DND-41 (cell line): ENCODE data around the gene DCAF15.

ENCODE experiments used
- ATAC-seq: fragments of 200-7000 bp; cut with Tn5 transposase; 3 replicates; pipeline ENCODE4 v1.9.1; 2021; ENCODE audit warnings: low read depth; ENCODE audit not compliant: insufficient read depth
- DNase-seq: peaks from one replicate; pipeline ENCODE4 v3.0.0-alpha.2; 2020
- H2AFZ ChIP-seq: 2 replicates; pipeline ENCODE4 v1.6.0; 2012; ENCODE audit warnings: low read depth, low read length
- H3K27ac ChIP-seq: 2 replicates; pipeline ENCODE4 v1.5.1; 2012; ENCODE audit warnings: low read length, inconsistent platforms
- H3K27me3 ChIP-seq: fragments of 200-600 bp; sonication (generic); 2 replicates; pipeline ENCODE4 v1.6.0; 2012; ENCODE audit warnings: low read length, mild to moderate bottlenecking, inconsistent platforms; ENCODE audit not compliant: insufficient read depth, poor library complexity
- H3K36me3 ChIP-seq: 2 replicates; pipeline ENCODE4 v1.5.1; 2012; ENCODE audit warnings: low read length, inconsistent platforms; ENCODE audit not compliant: insufficient read depth
- H3K4me1 ChIP-seq: 2 replicates; pipeline ENCODE4 v1.5.1; 2012; ENCODE audit warnings: mild to moderate bottlenecking, low read length; ENCODE audit not compliant: insufficient read depth
- H3K4me2 ChIP-seq: 2 replicates; pipeline ENCODE4 v1.6.0; 2012; ENCODE audit warnings: mild to moderate bottlenecking, moderate library complexity, low read length, inconsistent platforms; ENCODE audit not compliant: insufficient read depth
- H3K4me3 ChIP-seq, 2 experiments: fragments of 200-600 bp in 1 of 2; shearing (Covaris generic) in 1 of 2; 2 replicates each; pipeline ENCODE4 v1.5.1; 2012 to 2016; ENCODE audit warnings: inconsistent platforms in 2 of 2, low read length in 2 of 2, mild to moderate bottlenecking in 2 of 2, low read depth in 1 of 2, moderate library complexity in 1 of 2
- H3K79me2 ChIP-seq: 2 replicates; pipeline ENCODE4 v1.6.0; 2012; ENCODE audit warnings: low read length, inconsistent platforms; ENCODE audit not compliant: insufficient read depth
- H3K9ac ChIP-seq: 2 replicates; pipeline ENCODE4 v1.6.0; 2012; ENCODE audit warnings: low read depth, mild to moderate bottlenecking, inconsistent platforms, low read length, moderate library complexity
- H3K9me3 ChIP-seq: 2 replicates; pipeline ENCODE4 v1.5.1; 2012; ENCODE audit warnings: low read length, moderate library complexity, mild to moderate bottlenecking, inconsistent platforms; ENCODE audit not compliant: insufficient read depth, severe bottlenecking
- H4K20me1 ChIP-seq: 2 replicates; pipeline ENCODE4 v1.6.0; 2012; ENCODE audit warnings: low read length; ENCODE audit not compliant: insufficient read depth
- CTCF ChIP-seq: IDR thresholded peaks from 2 replicates; pipeline ENCODE4 v1.5.1; 2012; ENCODE audit warnings: borderline replicate concordance, low read length, moderate library complexity, mild to moderate bottlenecking; ENCODE audit not compliant: poor library complexity, severe bottlenecking; ENCODE audit errors: extremely low read depth
- EZH2 ChIP-seq: IDR thresholded peaks from 3 replicates; pipeline ENCODE4 v1.6.1; 2012; ENCODE audit warnings: borderline replicate concordance, low read depth, mild to moderate bottlenecking, moderate library complexity, low read length, inconsistent platforms; ENCODE audit not compliant: severe bottlenecking

Gene DCAF15

DNA sequence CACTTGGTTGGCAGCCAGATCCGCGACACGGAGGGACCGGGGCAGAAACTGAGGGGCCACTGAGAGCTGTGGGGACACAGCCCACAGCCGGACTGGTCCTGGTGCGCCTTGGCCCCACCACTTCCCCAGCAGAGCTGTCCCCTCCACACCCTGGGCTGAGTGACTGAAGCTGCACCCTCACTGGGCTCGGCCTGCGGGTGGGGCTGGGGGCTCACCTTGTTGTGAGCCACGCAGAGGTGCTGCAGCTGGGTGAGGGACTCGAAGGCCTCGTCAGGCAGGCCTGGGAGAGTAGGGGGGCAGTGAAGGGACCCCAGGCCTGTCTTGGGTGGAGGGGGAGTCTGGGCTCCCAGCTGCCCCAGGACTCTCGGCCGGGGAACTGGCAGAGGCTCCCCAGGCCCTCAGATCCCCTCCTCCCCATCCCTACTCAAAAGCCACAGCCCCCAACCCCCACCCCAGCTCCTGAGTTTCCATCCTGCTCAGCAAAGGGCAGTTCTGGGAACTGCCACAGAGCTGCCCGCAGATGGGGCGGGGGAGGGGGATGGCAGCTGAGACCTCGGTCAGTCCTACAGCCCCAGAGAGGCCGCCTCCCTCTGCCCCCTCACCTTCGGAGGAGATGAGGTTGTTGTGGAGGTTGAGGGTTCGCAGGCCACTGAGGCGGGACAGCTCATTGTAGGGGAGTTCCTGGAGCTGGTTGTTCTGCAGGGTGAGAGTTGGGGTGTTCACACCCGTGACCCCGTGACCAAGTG, 16.4 kb upstream of the DCAF15 start:
- ATAC-seq (no peak), DNase-seq (no peak)
- Histone ChIP-seq H3K27me3 (no peaks in the 10 kb centered on the region), H3K79me2 (no peaks in the 10 kb centered on the region), H4K20me1 (no peaks in the 10 kb centered on the region), H2AFZ (no peak overlapping the region), H3K27ac (no peak overlapping the region), H3K36me3 (peaks cover 7% of the 10 kb centered on the region), H3K9ac (no peak overlapping the region), H3K4me3 (no peak overlapping the region), H3K4me1 (no peaks in the 10 kb centered on the region), H3K4me2 (no peak overlapping the region), H3K9me3 (no peaks in the 10 kb centered on the region)
- TF ChIP-seq EZH2: no peak
- TF ChIP-seq CTCF: no peak

- Histone ChIP-seq H3K79me2 (no peaks in the 10 kb centered on the region), H3K4me1 (no peaks in the 10 kb centered on the region), H3K27ac (no peak overlapping the region), H3K9ac (no peak overlapping the region), H3K36me3 (no peaks in the 10 kb centered on the region), H2AFZ (no peak overlapping the region), H3K4me2 (no peak overlapping the region), H3K4me3 (no peak overlapping the region), H4K20me1 (no peaks in the 10 kb centered on the region), H3K9me3 (no peaks in the 10 kb centered on the region), H3K27me3 (no peaks in the 10 kb centered on the region)
- TF ChIP-seq CTCF (no peak), EZH2 (no peak)
- no peak for ATAC-seq
- no peak for DNase-seq
Observed at GRCh38 chr19:13937479-13938300, 14.6 kb upstream of the DCAF15 start.

DNA sequence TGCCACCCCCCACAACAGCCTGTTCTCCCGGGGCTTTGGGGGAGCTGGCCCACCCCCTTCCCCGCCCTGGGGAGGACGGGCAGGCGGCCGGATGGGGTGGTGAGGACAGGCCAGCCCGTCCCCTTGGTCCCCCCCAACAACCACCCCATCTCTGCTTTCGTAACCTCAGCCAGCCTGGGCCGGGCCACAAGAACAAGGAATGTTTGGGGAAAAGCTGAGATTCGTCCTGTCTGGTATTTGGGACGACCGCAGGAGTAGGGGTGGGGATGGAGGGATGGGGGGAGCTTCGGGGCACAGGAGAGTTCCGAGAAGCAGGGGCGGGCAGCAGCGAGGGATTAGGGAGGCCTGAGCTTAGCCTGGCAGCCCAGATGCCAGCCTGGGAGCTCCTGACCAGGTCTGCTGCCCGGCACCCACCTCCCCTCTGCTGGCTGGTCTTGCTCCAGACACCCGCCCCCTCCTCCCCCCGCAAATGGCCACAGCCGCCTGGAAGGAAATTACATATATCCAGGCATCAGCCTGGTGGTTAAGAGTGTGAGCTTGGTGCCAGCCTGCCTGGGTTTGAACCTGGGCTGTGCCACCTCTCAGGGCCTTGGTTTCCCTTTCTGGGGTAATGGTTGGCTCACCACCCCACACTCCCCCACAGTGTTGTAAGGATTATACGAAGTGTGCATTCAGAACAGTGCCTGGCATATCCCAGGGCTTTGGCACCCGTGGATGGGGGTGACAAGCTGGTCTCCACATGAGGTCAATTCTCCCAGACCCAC, 13.8 kb upstream of the DCAF15 start, which contains the start of gene PODNL1:
Gene PODNL1, minus strand, starts transcription at position 117 of the 764 bp plus-strand sequence. CDS start 236 bp downstream, outside the sequence.
- Histone ChIP-seq H3K4me3 (no peak within 1 kb of the TSS), H2AFZ (no peak within 1 kb of the TSS), H3K36me3 (no peaks in the 10 kb centered on the region), H4K20me1 (no peaks in the 10 kb centered on the region), H3K27ac (no peak within 1 kb of the TSS), H3K9me3 (no peaks in the 10 kb centered on the region), H3K79me2 (no peaks in the 10 kb centered on the region), H3K27me3 (no peaks in the 10 kb centered on the region), H3K4me1 (no peaks in the 10 kb centered on the region), H3K9ac (no peak within 1 kb of the TSS), H3K4me2 (no peak within 1 kb of the TSS)
- TF ChIP-seq EZH2: no peak
- ATAC-seq: no peak
- DNase-seq: no peak
